Neural cell (in vitro differentiated cells): ENCODE results near the gene FEN1. TPM values are rescaled to one million over a fixed set of nuclear protein-coding genes. Genes with fewer than 3 reads are reported as not detected.

Source experiments
- H2AFZ ChIP-seq: fragments of 200-600, 300-800 bp; sonication (generic), shearing (Covaris generic); 2 replicates; pipeline ENCODE4 v1.6.0; 2014; ENCODE audit warnings: low read depth, mild to moderate bottlenecking, antibody characterized with exemption, low read length, moderate library complexity
- H3F3A ChIP-seq: fragments of 200-600 bp; shearing (Covaris generic); 2 replicates; pipeline ENCODE4 v1.6.1; 2016; ENCODE audit warnings: mild to moderate bottlenecking, moderate library complexity, mixed read lengths, antibody characterized with exemption, low read length; ENCODE audit not compliant: insufficient read depth, poor library complexity, severe bottlenecking
- H3K27ac ChIP-seq: fragments of 200-600, 300-800 bp; sonication (generic), shearing (Covaris generic); 2 replicates; pipeline ENCODE4 v1.5.1; 2014; ENCODE audit warnings: mild to moderate bottlenecking, low read length, moderate library complexity
- H3K27me3 ChIP-seq: fragments of 300-800, 200-600 bp; sonication (generic), shearing (Covaris generic); 2 replicates; pipeline ENCODE4 v1.6.0; 2014; ENCODE audit warnings: mild to moderate bottlenecking, low read depth, low read length, moderate library complexity; ENCODE audit not compliant: insufficient read depth
- H3K36me3 ChIP-seq: fragments of 300-800, 200-600 bp; sonication (generic), shearing (Covaris generic); 2 replicates; pipeline ENCODE4 v1.5.1; 2014; ENCODE audit warnings: mild to moderate bottlenecking, antibody characterized with exemption, low read length, moderate library complexity; ENCODE audit not compliant: insufficient read depth
- H3K4me2 ChIP-seq: fragments of 300-800, 200-600 bp; sonication (generic), shearing (Covaris generic); 2 replicates; pipeline ENCODE4 v1.6.0; 2014; ENCODE audit warnings: mild to moderate bottlenecking, low read length
- H3K4me3 ChIP-seq: fragments of 300-800, 200-600 bp; sonication (generic), shearing (Covaris generic); 2 replicates; pipeline ENCODE4 v1.5.1; 2014; ENCODE audit warnings: mild to moderate bottlenecking, low read length, moderate library complexity
- H3K79me2 ChIP-seq: fragments of 200-600 bp; shearing (Covaris generic); replicated peaks from 2 replicates; pipeline ENCODE4 v1.6.0; 2014; ENCODE audit warnings: mild to moderate bottlenecking, low read length, moderate library complexity; ENCODE audit not compliant: insufficient read depth
- H3K9ac ChIP-seq: fragments of 300-800, 200-600 bp; sonication (generic), shearing (Covaris generic); 2 replicates; pipeline ENCODE4 v1.6.1; 2016; ENCODE audit warnings: mild to moderate bottlenecking, low read length, mixed read lengths
- H3K9me2 ChIP-seq: fragments of 200-600 bp; shearing (Covaris generic); 2 replicates; pipeline ENCODE4 v1.6.1; 2016; ENCODE audit warnings: mild to moderate bottlenecking, low read length, mixed read lengths; ENCODE audit not compliant: insufficient read depth
- H3K9me3 ChIP-seq: fragments of 200-600, 300-800 bp; sonication (generic), shearing (Covaris generic); 2 replicates; pipeline ENCODE4 v1.6.1; 2016; ENCODE audit warnings: mild to moderate bottlenecking, mixed run types, low read length, moderate library complexity, mixed read lengths
- H4K20me1 ChIP-seq: fragments of 200-600 bp; shearing (Covaris generic); 2 replicates; pipeline ENCODE4 v1.6.1; 2016; ENCODE audit warnings: mild to moderate bottlenecking, mixed run types; ENCODE audit not compliant: insufficient read depth
- CTCF ChIP-seq: fragments of 450-650 bp; IDR thresholded peaks from 2 replicates; pipeline ENCODE4 v1.5.1; 2014; ENCODE audit warnings: antibody characterized with exemption, mild to moderate bottlenecking, moderate library complexity; ENCODE audit not compliant: poor library complexity, severe bottlenecking
- EP300 ChIP-seq: fragments of 450-650 bp; conservative IDR thresholded peaks from 2 replicates; pipeline ENCODE4 v1.6.1; 2014; ENCODE audit warnings: antibody characterized with exemption, mild to moderate bottlenecking, moderate library complexity; ENCODE audit not compliant: poor library complexity, severe bottlenecking
- EZH2 ChIP-seq: fragments of 200-600, 300-800 bp; shearing (Covaris generic), sonication (generic); IDR thresholded peaks from 2 replicates; pipeline ENCODE4 v1.6.1; 2014; ENCODE audit warnings: antibody characterized with exemption, low read length, borderline replicate concordance, mild to moderate bottlenecking; ENCODE audit not compliant: insufficient read depth, poor library complexity, severe bottlenecking
- MXI1 ChIP-seq: fragments of 450-650 bp; conservative IDR thresholded peaks from 2 replicates; pipeline ENCODE4 v1.6.1; 2014; ENCODE audit warnings: antibody characterized with exemption, mild to moderate bottlenecking; ENCODE audit not compliant: poor library complexity, severe bottlenecking
- POLR2AphosphoS5 ChIP-seq: IDR thresholded peaks from 2 replicates; pipeline ENCODE4 v1.6.1; 2012
- RAD21 ChIP-seq: fragments of 450-650 bp; conservative IDR thresholded peaks from 2 replicates; pipeline ENCODE4 v1.6.1; 2014; ENCODE audit warnings: antibody characterized with exemption, mild to moderate bottlenecking, moderate library complexity
- REST ChIP-seq: IDR thresholded peaks from 2 replicates; pipeline ENCODE4 v1.6.1; 2012; ENCODE audit warnings: borderline replicate concordance
- TAF1 ChIP-seq: IDR thresholded peaks from 2 replicates; pipeline ENCODE4 v1.6.1; 2012; ENCODE audit warnings: low read depth
- polyA plus RNA-seq: library from polyadenylated mRNA; depleted of rRNA; stranded (reverse); fragments of >200 nt; gene quantifications from 2 replicates; pipeline ENCODE4 v1.2.3, GENCODE V29; 2014

The FEN1 gene
- polyA plus RNA-seq, 1 donor from 2014 or later = 27.2 TPM

- Histone ChIP-seq H3K36me3 (peaks cover 13% of the 10 kb centered on the region), H3F3A (no peaks in the 10 kb centered on the region), H3K9me2 (no peaks in the 10 kb centered on the region), H3K9ac (no peak overlapping the region), H3K4me3 (no peak overlapping the region), H3K27ac (no peak overlapping the region), H2AFZ (no peak overlapping the region), H3K79me2 (no peaks in the 10 kb centered on the region), H3K9me3 (no peaks in the 10 kb centered on the region), H3K4me2 (no peak overlapping the region), H3K27me3 (no peaks in the 10 kb centered on the region), H4K20me1 (no peaks in the 10 kb centered on the region)
- TF ChIP-seq EP300 = no peak
- TF ChIP-seq REST = no peak
- TF ChIP-seq CTCF = no peak
- TF ChIP-seq TAF1 = no peak
- no peak for TF ChIP-seq EZH2
- no peak for TF ChIP-seq MXI1
- TF ChIP-seq POLR2AphosphoS5 = no peak
- TF ChIP-seq RAD21 = no peak
Measured at GRCh38 chr11:61806785-61807184, 14.1 kb downstream of the FEN1 start.

GRCh38 chr11:61810671-61811175, 18.0 kb downstream of the FEN1 start:
- no peak overlapping the region for H3K4me2 ChIP-seq
- no peaks in the 10 kb centered on the region for H3K9me2 ChIP-seq
- no peaks in the 10 kb centered on the region for H3F3A ChIP-seq
- no peak overlapping the region for H2AFZ ChIP-seq
- H3K79me2 ChIP-seq = peaks cover 11% of the 10 kb centered on the region
- no peak overlapping the region for H3K4me3 ChIP-seq
- no peak for TF ChIP-seq CTCF
- TF ChIP-seq EP300 = no peak
- no peak for TF ChIP-seq POLR2AphosphoS5
- TF ChIP-seq MXI1 = no peak
- TF ChIP-seq RAD21 = no peak
- TF ChIP-seq REST = no peak
- no peak for TF ChIP-seq TAF1
- no peak for TF ChIP-seq EZH2
- peaks cover 12% of the 10 kb centered on the region for H3K36me3 ChIP-seq
- H3K27me3 ChIP-seq = no peaks in the 10 kb centered on the region
- H4K20me1 ChIP-seq = no peaks in the 10 kb centered on the region
- H3K9me3 ChIP-seq = no peaks in the 10 kb centered on the region
- H3K9ac ChIP-seq = no peak overlapping the region
- no peak overlapping the region for H3K27ac ChIP-seq
